GM04503 (cell line): ENCODE measurements around the gene GFER.
"Not testable (repeated sequence)": the region's sequence is repeated elsewhere in the genome, so short reads cannot be mapped to it uniquely, and the experiment has no call there.

ENCODE experiments used
- DNase-seq: peaks from one replicate; pipeline ENCODE4 v3.0.0-alpha.2; 2012; ENCODE audit warnings: low read depth

GFER gene

GRCh38 chr16:2005646-2006045, 21.7 kb downstream of the GFER start:
- no peak for DNase-seq

GRCh38 chr16:2006317-2006716, 22.3 kb downstream of the GFER start:
- DNase-seq = no peak

- DNase-seq = no peak
Observed at GRCh38 chr16:2007081-2007836, 23.3 kb downstream of the GFER start.

GRCh38 chr16:2008009-2008526, 24.1 kb downstream of the GFER start:
- DNase-seq = no peak

GRCh38 chr16:2008631-2009163, 24.7 kb downstream of the GFER start:
- DNase-seq = no peak

- no peak for DNase-seq
Observed at GRCh38 chr16:2009164-2009711, 25.2 kb downstream of the GFER start.

GRCh38 chr16:2009791-2010510, 26.0 kb downstream of the GFER start, which contains the start of gene ZNF598:
TSS of gene ZNF598 (minus strand) at chr16:2009821.
- DNase-seq = no peak

- DNase-seq = not testable (repeated sequence)
Observed at GRCh38 chr16:2011726-2012125, 27.7 kb downstream of the GFER start.

GRCh38 chr16:2013527-2013926, 29.5 kb downstream of the GFER start:
- DNase-seq = no peak

- DNase-seq = no peak
Observed at GRCh38 chr16:2015117-2015946, 31.3 kb downstream of the GFER start.

- DNase-seq = no peak
Observed at GRCh38 chr16:2015947-2016208, 31.9 kb downstream of the GFER start.

- DNase-seq = no peak
Observed at GRCh38 chr16:2016407-2016922, 32.5 kb downstream of the GFER start.

- no peak for DNase-seq
Observed at GRCh38 chr16:2019518-2019920, 35.5 kb downstream of the GFER start, which contains the start of gene NPW. TSS of gene NPW (plus strand) at chr16:2019785.

GRCh38 chr16:2019921-2020831, 36.2 kb downstream of the GFER start:
- no peak for DNase-seq

- no peak for DNase-seq
Observed at GRCh38 chr16:2022723-2023091, 38.7 kb downstream of the GFER start.

- DNase-seq = no peak
Observed at GRCh38 chr16:2023092-2024031, 39.4 kb downstream of the GFER start.

- no peak for DNase-seq
Observed at GRCh38 chr16:2024032-2024420, 40.0 kb downstream of the GFER start.

- DNase-seq = no peak
Observed at GRCh38 chr16:2025251-2025650, 41.3 kb downstream of the GFER start.

GRCh38 chr16:2025878-2026460, 42.0 kb downstream of the GFER start:
- no peak for DNase-seq
